HepG2 (cell line): ENCODE data around the gene WDR35. TPM values are rescaled to one million over a fixed set of nuclear protein-coding genes. Genes with fewer than 3 reads are reported as not detected.

Source experiments
- BCL6 ChIP-seq: IDR thresholded peaks from 2 replicates; pipeline ENCODE4 v1.6.1; 2016; ENCODE audit warnings: missing genetic modification reagents, missing compliant biosample characterization
- CENPX ChIP-seq: sonication (generic); formaldehyde crosslinking; IDR thresholded peaks from 2 replicates; pipeline ENCODE4 v1.9.0; 2021; ENCODE audit warnings: mild to moderate bottlenecking, missing genetic modification reagents, moderate library complexity
- MAX ChIP-seq: IDR thresholded peaks from 2 replicates; pipeline ENCODE4 v1.6.1; 2012; ENCODE audit warnings: inconsistent platforms
- PCBP1 ChIP-seq: fragments of 200-400 bp; formaldehyde crosslinking; IDR thresholded peaks from 2 replicates; pipeline ENCODE4 v1.6.1; 2017; ENCODE audit warnings: mild to moderate bottlenecking, low read depth, low read length, borderline replicate concordance
- SIN3B ChIP-seq: fragments of 150-350 bp; IDR thresholded peaks from 2 replicates; pipeline ENCODE4 v1.6.1; 2014; ENCODE audit warnings: low read length
- SMAD1 ChIP-seq: sonication (generic); formaldehyde crosslinking; IDR thresholded peaks from 2 replicates; pipeline ENCODE4 v1.4.0; 2020; ENCODE audit warnings: missing genetic modification reagents, low read depth, mild to moderate bottlenecking, borderline replicate concordance
- TAF1 ChIP-seq: sonication (generic); formaldehyde crosslinking; IDR thresholded peaks from 2 replicates; pipeline ENCODE4 v1.4.0; 2020; ENCODE audit warnings: missing genetic modification reagents
- ZC3H13 ChIP-seq: sonication (generic); formaldehyde crosslinking; IDR thresholded peaks from 2 replicates; pipeline ENCODE4 v1.8.1; 2023; ENCODE audit warnings: mild to moderate bottlenecking, missing genetic modification reagents, moderate library complexity
- ZNF337 ChIP-seq: sonication (generic); formaldehyde crosslinking; IDR thresholded peaks from 2 replicates; pipeline ENCODE4 v1.5.1; 2020; ENCODE audit warnings: missing genetic modification reagents, low read depth, mild to moderate bottlenecking, borderline replicate concordance
- ZNF446 ChIP-seq: sonication (generic); formaldehyde crosslinking; IDR thresholded peaks from 2 replicates; pipeline ENCODE4 v1.5.0; 2020; ENCODE audit warnings: mild to moderate bottlenecking, missing genetic modification reagents
- ZNF709 ChIP-seq: sonication (generic); formaldehyde crosslinking; IDR thresholded peaks from 2 replicates; pipeline ENCODE4 v1.5.0; 2020; ENCODE audit warnings: mild to moderate bottlenecking, missing genetic modification reagents
- ZNF891 ChIP-seq: sonication (generic); formaldehyde crosslinking; IDR thresholded peaks from 2 replicates; pipeline ENCODE4 v1.5.0; 2020; ENCODE audit warnings: mild to moderate bottlenecking, missing genetic modification reagents
- ZSCAN20 ChIP-seq: sonication (generic); formaldehyde crosslinking; IDR thresholded peaks from 2 replicates; pipeline ENCODE4 v1.4.0; 2020; ENCODE audit warnings: missing genetic modification reagents, mild to moderate bottlenecking, borderline replicate concordance
- ZSCAN21 ChIP-seq: sonication (generic); formaldehyde crosslinking; IDR thresholded peaks from 2 replicates; pipeline ENCODE4 v1.8.0; 2022; ENCODE audit warnings: mild to moderate bottlenecking, missing genetic modification reagents, moderate library complexity, borderline replicate concordance
- polyA plus RNA-seq, 8 experiments: library from polyadenylated mRNA; depleted of rRNA in 3 of 8; stranded (reverse) in 7 of 8; unstranded in 1 of 8; fragments of >200 nt; fragmentation: Illumina TruSeq in 4 of 8; extraction: Trizol in 4 of 8; gene quantifications; 2 replicates each; pipeline versions ENCODE4 v1.2.1 to v1.2.3, GENCODE V29; 2011 to 2016; ENCODE audit warnings: low read depth in 4 of 8, missing spikeins in 1 of 8, mixed read lengths in 1 of 8; ENCODE audit not compliant: insufficient read depth in 1 of 8
- total RNA-seq, 5 experiments: library from RNA; depleted of rRNA; stranded (reverse); fragments of >200 nt; fragmentation: Illumina TruSeq; extraction: Trizol; gene quantifications; 2 replicates each; pipeline ENCODE4 v1.2.3, GENCODE V29; 2016; ENCODE audit warnings: low read depth in 1 of 5
- TF ChIP-seq, protein P1 (sequence below), 2 experiments: fragments of 450-650 bp in 1 of 2; sonication (generic) in 1 of 2; formaldehyde crosslinking in 1 of 2; IDR thresholded peaks; 2 replicates each; pipeline versions ENCODE4 v1.6.1 to v1.8.0; 2016 to 2022; ENCODE audit warnings: antibody characterized with exemption in 1 of 2, mild to moderate bottlenecking in 1 of 2, missing genetic modification reagents in 1 of 2
- TF ChIP-seq, protein P2 (sequence below): sonication (generic); formaldehyde crosslinking; IDR thresholded peaks from 2 replicates; pipeline ENCODE4 v1.5.0; 2020; ENCODE audit warnings: mild to moderate bottlenecking, low read depth, missing genetic modification reagents, borderline replicate concordance
- TF ChIP-seq, protein P3 (sequence below): sonication (generic); formaldehyde crosslinking; IDR thresholded peaks from 2 replicates; pipeline ENCODE4 v1.4.0; 2020; ENCODE audit warnings: missing genetic modification reagents

The WDR35 gene
- total and polyA plus RNA-seq, 2 of the 13 experiments (the other 11 are each of a cell fraction or from before 2014, with no cell fraction given), result 11.1 to 19.6 TPM

- TF ChIP-seq, protein P1, sequence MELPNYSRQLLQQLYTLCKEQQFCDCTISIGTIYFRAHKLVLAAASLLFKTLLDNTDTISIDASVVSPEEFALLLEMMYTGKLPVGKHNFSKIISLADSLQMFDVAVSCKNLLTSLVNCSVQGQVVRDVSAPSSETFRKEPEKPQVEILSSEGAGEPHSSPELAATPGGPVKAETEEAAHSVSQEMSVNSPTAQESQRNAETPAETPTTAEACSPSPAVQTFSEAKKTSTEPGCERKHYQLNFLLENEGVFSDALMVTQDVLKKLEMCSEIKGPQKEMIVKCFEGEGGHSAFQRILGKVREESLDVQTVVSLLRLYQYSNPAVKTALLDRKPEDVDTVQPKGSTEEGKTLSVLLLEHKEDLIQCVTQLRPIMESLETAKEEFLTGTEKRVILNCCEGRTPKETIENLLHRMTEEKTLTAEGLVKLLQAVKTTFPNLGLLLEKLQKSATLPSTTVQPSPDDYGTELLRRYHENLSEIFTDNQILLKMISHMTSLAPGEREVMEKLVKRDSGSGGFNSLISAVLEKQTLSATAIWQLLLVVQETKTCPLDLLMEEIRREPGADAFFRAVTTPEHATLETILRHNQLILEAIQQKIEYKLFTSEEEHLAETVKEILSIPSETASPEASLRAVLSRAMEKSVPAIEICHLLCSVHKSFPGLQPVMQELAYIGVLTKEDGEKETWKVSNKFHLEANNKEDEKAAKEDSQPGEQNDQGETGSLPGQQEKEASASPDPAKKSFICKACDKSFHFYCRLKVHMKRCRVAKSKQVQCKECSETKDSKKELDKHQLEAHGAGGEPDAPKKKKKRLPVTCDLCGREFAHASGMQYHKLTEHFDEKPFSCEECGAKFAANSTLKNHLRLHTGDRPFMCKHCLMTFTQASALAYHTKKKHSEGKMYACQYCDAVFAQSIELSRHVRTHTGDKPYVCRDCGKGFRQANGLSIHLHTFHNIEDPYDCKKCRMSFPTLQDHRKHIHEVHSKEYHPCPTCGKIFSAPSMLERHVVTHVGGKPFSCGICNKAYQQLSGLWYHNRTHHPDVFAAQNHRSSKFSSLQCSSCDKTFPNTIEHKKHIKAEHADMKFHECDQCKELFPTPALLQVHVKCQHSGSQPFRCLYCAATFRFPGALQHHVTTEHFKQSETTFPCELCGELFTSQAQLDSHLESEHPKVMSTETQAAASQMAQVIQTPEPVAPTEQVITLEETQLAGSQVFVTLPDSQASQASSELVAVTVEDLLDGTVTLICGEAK (IDR thresholded peaks at IDR 0.05), result no peak
- TF ChIP-seq, protein P1 (CRISPR knock-in tag; IDR thresholded peaks at IDR 0.05), result peak; percentile 93
- peak; percentile 75 for TF ChIP-seq BCL6
- TF ChIP-seq, protein P2, sequence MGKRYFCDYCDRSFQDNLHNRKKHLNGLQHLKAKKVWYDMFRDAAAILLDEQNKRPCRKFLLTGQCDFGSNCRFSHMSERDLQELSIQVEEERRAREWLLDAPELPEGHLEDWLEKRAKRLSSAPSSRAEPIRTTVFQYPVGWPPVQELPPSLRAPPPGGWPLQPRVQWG, result peak; percentile 86; the same call in 1 of the 2 replicates
- peak; percentile 93 for TF ChIP-seq ZNF891
- TF ChIP-seq, protein P3, sequence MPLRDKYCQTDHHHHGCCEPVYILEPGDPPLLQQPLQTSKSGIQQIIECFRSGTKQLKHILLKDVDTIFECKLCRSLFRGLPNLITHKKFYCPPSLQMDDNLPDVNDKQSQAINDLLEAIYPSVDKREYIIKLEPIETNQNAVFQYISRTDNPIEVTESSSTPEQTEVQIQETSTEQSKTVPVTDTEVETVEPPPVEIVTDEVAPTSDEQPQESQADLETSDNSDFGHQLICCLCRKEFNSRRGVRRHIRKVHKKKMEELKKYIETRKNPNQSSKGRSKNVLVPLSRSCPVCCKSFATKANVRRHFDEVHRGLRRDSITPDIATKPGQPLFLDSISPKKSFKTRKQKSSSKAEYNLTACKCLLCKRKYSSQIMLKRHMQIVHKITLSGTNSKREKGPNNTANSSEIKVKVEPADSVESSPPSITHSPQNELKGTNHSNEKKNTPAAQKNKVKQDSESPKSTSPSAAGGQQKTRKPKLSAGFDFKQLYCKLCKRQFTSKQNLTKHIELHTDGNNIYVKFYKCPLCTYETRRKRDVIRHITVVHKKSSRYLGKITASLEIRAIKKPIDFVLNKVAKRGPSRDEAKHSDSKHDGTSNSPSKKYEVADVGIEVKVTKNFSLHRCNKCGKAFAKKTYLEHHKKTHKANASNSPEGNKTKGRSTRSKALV (CRISPR knock-in tag), result peak; percentile 81
- peak; percentile 67; the same call in 1 of the 2 replicates for TF ChIP-seq ZSCAN20 (CRISPR knock-in tag)
- peak; percentile 82 for TF ChIP-seq ZNF446 (CRISPR knock-in tag)
- TF ChIP-seq ZNF337 (CRISPR knock-in tag), result peak; percentile 95; the same call in 1 of the 2 replicates
- no peak for TF ChIP-seq CENPX (CRISPR knock-in tag)
- TF ChIP-seq SIN3B, result peak; percentile 91
- no peak; the same call in 1 of the 2 replicates for TF ChIP-seq PCBP1
- peak; percentile 84 for TF ChIP-seq ZSCAN21 (CRISPR knock-in tag)
- TF ChIP-seq ZC3H13 (CRISPR knock-in tag), result peak; percentile 85; the same call in 1 of the 2 replicates
- TF ChIP-seq TAF1 (CRISPR knock-in tag), result peak; percentile 95
- peak; percentile 84 for TF ChIP-seq MAX
- TF ChIP-seq ZNF709 (CRISPR knock-in tag), result peak; percentile 96
- TF ChIP-seq SMAD1 (CRISPR knock-in tag), result peak; percentile 98
These were observed 88.3 kb downstream of the WDR35 start, which contains the start of gene TTC32 (continued) for GRCh38 chr2:19901442-19902215.
